H1 (cell line): Measurements from ENCODE around the gene CPXM1. TPM values are rescaled to one million over a fixed set of nuclear protein-coding genes. Genes with fewer than 3 reads are reported as not detected.

Experiments
- CTCF ChIA-PET: fragments of 300-600 bp; sonication (Branson Sonifier 250); formaldehyde crosslinking; loops from one replicate; lab custom pipeline; 2021; ENCODE audit not compliant: partially characterized antibody; lab: Charles Lee
- POLR2A ChIA-PET: fragments of 300-600 bp; sonication (Branson Sonifier 250); formaldehyde crosslinking; loops from one replicate; lab custom pipeline; 2021; ENCODE audit warnings: inconsistent platforms; ENCODE audit not compliant: partially characterized antibody; lab: Charles Lee
- DNase-seq, 2 experiments: peaks; one replicate each; pipeline versions ENCODE4 v3.0.0 to v3.0.0-alpha.2; 2010 to 2022; ENCODE audit warnings: low spot score in 2 of 2, low read depth in 1 of 2, mixed read lengths in 1 of 2
- FAIRE-seq: peaks from 2 replicates; lab custom pipeline; 2011; peaks lifted over from hg19 to GRCh38; lab: Jason Lieb, UNC
- H2AFZ ChIP-seq: 2 replicates; pipeline ENCODE4 v1.8.1; 2012; ENCODE audit warnings: low read length, inconsistent platforms
- H2AK5ac ChIP-seq: 2 replicates; pipeline ENCODE4 v1.6.1; 2013; ENCODE audit warnings: low read depth, low read length
- H2BK120ac ChIP-seq: replicated peaks from 2 replicates; pipeline ENCODE3; 2013; ENCODE audit warnings: low read depth, low read length, inconsistent platforms
- H2BK12ac ChIP-seq: 2 replicates; pipeline ENCODE4 v1.6.1; 2013; ENCODE audit warnings: low read depth, low read length
- H2BK15ac ChIP-seq: 2 replicates; pipeline ENCODE4 v1.6.1; 2013; ENCODE audit warnings: low read length
- H2BK20ac ChIP-seq: 2 replicates; pipeline ENCODE4 v1.6.1; 2013; ENCODE audit warnings: low read length
- H2BK5ac ChIP-seq: 2 replicates; pipeline ENCODE4 v1.6.1; 2013; ENCODE audit warnings: low read depth, low read length
- H3K14ac ChIP-seq: 2 replicates; pipeline ENCODE4 v1.6.1; 2013; ENCODE audit warnings: inconsistent platforms; ENCODE audit not compliant: insufficient read length
- H3K18ac ChIP-seq: 2 replicates; pipeline ENCODE4 v1.6.1; 2013; ENCODE audit warnings: low read length; ENCODE audit errors: extremely low read depth
- H3K23ac ChIP-seq: 2 replicates; pipeline ENCODE4 v1.6.1; 2013; ENCODE audit warnings: inconsistent platforms; ENCODE audit not compliant: insufficient read length
- H3K23me2 ChIP-seq: 2 replicates; pipeline ENCODE4 v1.6.1; 2013; ENCODE audit warnings: low read depth, low read length
- H3K27ac ChIP-seq: 2 replicates; pipeline ENCODE4 v1.6.1; 2011; ENCODE audit warnings: low read depth, low read length, inconsistent platforms
- H3K27me3 ChIP-seq, 4 experiments: replicated peaks in 1 of 4; 1 replicate in 1 of 4; 2 replicates in 3 of 4; pipeline versions ENCODE4 v1.6.1 to v1.8.1; 2011 to 2013; ENCODE audit warnings: low read length in 3 of 4, mild to moderate bottlenecking in 3 of 4, inconsistent platforms in 2 of 4, mixed read lengths in 2 of 4, moderate library complexity in 1 of 4; ENCODE audit not compliant: control insufficient read depth in 3 of 4, insufficient read depth in 3 of 4; ENCODE audit errors: extremely low read depth in 1 of 4
- H3K36me3 ChIP-seq, 4 experiments: 2 replicates each; pipeline versions ENCODE4 v1.6.1 to v1.8.1; 2011 to 2013; ENCODE audit warnings: mild to moderate bottlenecking in 4 of 4, low read length in 3 of 4, moderate library complexity in 2 of 4, control low read depth in 1 of 4, inconsistent platforms in 1 of 4; ENCODE audit not compliant: insufficient read depth in 4 of 4, control insufficient read depth in 2 of 4
- H3K4ac ChIP-seq: replicated peaks from 2 replicates; pipeline ENCODE3; 2013; ENCODE audit warnings: low read length, low read depth, mixed read lengths, inconsistent platforms; ENCODE audit not compliant: insufficient read length
- H3K4me1 ChIP-seq, 4 experiments: replicated peaks in 1 of 4; 1 replicate in 1 of 4; 2 replicates in 3 of 4; pipeline versions ENCODE4 v1.6.1 to v1.8.1; 2011 to 2013; ENCODE audit warnings: low read length in 3 of 4, inconsistent platforms in 2 of 4, mixed read lengths in 1 of 4; ENCODE audit not compliant: insufficient read depth in 4 of 4, control insufficient read depth in 3 of 4
- H3K4me2 ChIP-seq, 2 experiments: 2 replicates each; pipeline versions ENCODE4 v1.6.1 to v1.8.1; 2011 to 2013; ENCODE audit warnings: low read depth in 2 of 2, low read length in 2 of 2, control low read depth in 1 of 2, inconsistent platforms in 1 of 2, mild to moderate bottlenecking in 1 of 2; ENCODE audit not compliant: insufficient read depth in 1 of 2
- H3K4me3 ChIP-seq, 4 experiments: fragments of 200-600, 300-600 bp in 1 of 4; sonication (generic), shearing (Covaris generic), sonication (Bioruptor Twin) in 1 of 4; 2 replicates each; pipeline versions ENCODE4 v1.5.1 to v1.8.1; 2011 to 2016; ENCODE audit warnings: low read length in 4 of 4, low read depth in 3 of 4, control low read depth in 2 of 4, inconsistent platforms in 2 of 4, mild to moderate bottlenecking in 2 of 4, mixed read lengths in 1 of 4, moderate library complexity in 1 of 4; ENCODE audit not compliant: insufficient read depth in 2 of 4; ENCODE audit errors: extremely low read depth in 1 of 4
- H3K56ac ChIP-seq: replicated peaks from 2 replicates; pipeline ENCODE3; 2013; ENCODE audit warnings: low read depth, mild to moderate bottlenecking, mixed read lengths, low read length, inconsistent platforms; ENCODE audit not compliant: insufficient read length
- H3K79me1 ChIP-seq: 2 replicates; pipeline ENCODE4 v1.6.1; 2013; ENCODE audit warnings: low read depth, low read length, control low read depth
- H3K79me2 ChIP-seq, 2 experiments: 2 replicates each; pipeline versions ENCODE4 v1.6.1 to v1.8.1; 2012 to 2013; ENCODE audit warnings: low read length in 2 of 2, mild to moderate bottlenecking in 2 of 2, inconsistent platforms in 1 of 2; ENCODE audit not compliant: insufficient read depth in 2 of 2, control insufficient read depth in 1 of 2
- H3K9ac ChIP-seq, 4 experiments: replicated peaks in 1 of 4; 1 replicate in 1 of 4; 2 replicates in 3 of 4; pipeline versions ENCODE4 v1.6.1 to v1.8.1; 2011 to 2013; ENCODE audit warnings: low read depth in 3 of 4, low read length in 3 of 4, control low read depth in 2 of 4, mild to moderate bottlenecking in 2 of 4, moderate library complexity in 2 of 4, inconsistent platforms in 1 of 4; ENCODE audit errors: extremely low read depth in 1 of 4
- H3K9me3 ChIP-seq, 2 experiments: 2 replicates each; pipeline versions ENCODE4 v1.6.1 to v1.8.1; 2012 to 2013; ENCODE audit warnings: mild to moderate bottlenecking in 2 of 2, moderate library complexity in 2 of 2, control low read depth in 1 of 2, inconsistent platforms in 1 of 2, low read depth in 1 of 2, low read length in 1 of 2, mixed read lengths in 1 of 2; ENCODE audit not compliant: insufficient read depth in 2 of 2
- H4K20me1 ChIP-seq, 2 experiments: replicated peaks in 1 of 2; 2 replicates each; pipeline versions ENCODE3 to v1.8.1; 2011 to 2013; ENCODE audit warnings: inconsistent platforms in 2 of 2, low read length in 2 of 2, mild to moderate bottlenecking in 1 of 2; ENCODE audit not compliant: insufficient read depth in 2 of 2, control insufficient read depth in 1 of 2
- H4K5ac ChIP-seq: 2 replicates; pipeline ENCODE4 v1.6.1; 2013; ENCODE audit warnings: low read length, low read depth, mixed read lengths, inconsistent platforms; ENCODE audit not compliant: insufficient read length
- H4K8ac ChIP-seq: 2 replicates; pipeline ENCODE4 v1.8.0; 2013; ENCODE audit warnings: mild to moderate bottlenecking, moderate library complexity, low read length, inconsistent platforms; ENCODE audit not compliant: insufficient read depth; ENCODE audit errors: extremely low read depth
- H4K91ac ChIP-seq: replicated peaks from 2 replicates; pipeline ENCODE3; 2013; ENCODE audit warnings: low read length, mixed read lengths, inconsistent platforms; ENCODE audit not compliant: insufficient read length
- GTF2F1 ChIP-seq: IDR thresholded peaks from 2 replicates; pipeline ENCODE4 v1.6.1; 2012; ENCODE audit warnings: low read depth, low read length, improper control_type of control experiment, borderline replicate concordance
- JUN ChIP-seq: IDR thresholded peaks from 2 replicates; pipeline ENCODE4 v1.6.1; 2011; ENCODE audit warnings: low read depth, mild to moderate bottlenecking, improper control_type of control experiment, low read length
- MAFK ChIP-seq: IDR thresholded peaks from 2 replicates; pipeline ENCODE4 v1.6.1; 2012; ENCODE audit warnings: low read depth, mild to moderate bottlenecking, improper control_type of control experiment, low read length
- POLR2A ChIP-seq, 2 experiments: IDR thresholded peaks; 1 replicate in 1 of 2; 2 replicates in 1 of 2; pipeline ENCODE4 v1.6.1; 2011; ENCODE audit warnings: low read depth in 2 of 2, low read length in 2 of 2, mild to moderate bottlenecking in 2 of 2; ENCODE audit errors: control extremely low read depth in 1 of 2
- RAD21 ChIP-seq, 2 experiments: IDR thresholded peaks in 1 of 2; conservative IDR thresholded peaks in 1 of 2; 2 replicates each; pipeline ENCODE4 v1.6.1; 2011; ENCODE audit warnings: low read depth in 2 of 2, low read length in 2 of 2, improper control_type of control experiment in 1 of 2, inconsistent platforms in 1 of 2, mild to moderate bottlenecking in 1 of 2, moderate library complexity in 1 of 2
- WGBS, 2 experiments: shearing (Covaris generic) in 1 of 2; methylation state at CpG; one replicate each; pipeline versions ENCODE4 v1.1.6 to v1.1.7; 2013 to 2015; ENCODE audit warnings: low lambda C conversion rate in 2 of 2, mixed read lengths in 2 of 2, inconsistent platforms in 1 of 2, low coverage in 1 of 2, missing lambda C conversion rate in 1 of 2; ENCODE audit not compliant: insufficient replicate concordance in 2 of 2, insufficient coverage in 1 of 2, insufficient read length in 1 of 2; ENCODE audit errors: extremely low coverage in 1 of 2, missing lambda C conversion rate in 1 of 2; 5-methylcytosine and 5-hydroxymethylcytosine counted together
- polyA plus RNA-seq, 7 experiments: library from polyadenylated mRNA; depleted of rRNA in 3 of 7; stranded (reverse) in 5 of 7; unstranded in 2 of 7; fragments of >200 nt in 5 of 7; fragments of 200-250 nt in 2 of 7; gene quantifications; 1 replicate in 5 of 7; 2 replicates in 1 of 7; 4 replicates in 1 of 7; pipeline versions ENCODE4 v1.2.1 to v1.2.3, GENCODE V29; 2011 to 2013; ENCODE audit warnings: missing spikeins in 2 of 7, mixed read lengths in 2 of 7
- total RNA-seq: library from RNA; stranded (reverse); fragmentation: NEBNext Ultra II Directional; extraction: Animal tissue kit (Norgen Biotek cat#: 25700); gene quantifications from 2 replicates; pipeline ENCODE4 v1.2.1, GENCODE V29; 2021

CPXM1 gene
- total and polyA plus RNA-seq, 2 of the 8 experiments (the other 6 are each of a cell fraction or from before 2014, with no cell fraction given): 31.3 to 81.9 TPM

DNA sequence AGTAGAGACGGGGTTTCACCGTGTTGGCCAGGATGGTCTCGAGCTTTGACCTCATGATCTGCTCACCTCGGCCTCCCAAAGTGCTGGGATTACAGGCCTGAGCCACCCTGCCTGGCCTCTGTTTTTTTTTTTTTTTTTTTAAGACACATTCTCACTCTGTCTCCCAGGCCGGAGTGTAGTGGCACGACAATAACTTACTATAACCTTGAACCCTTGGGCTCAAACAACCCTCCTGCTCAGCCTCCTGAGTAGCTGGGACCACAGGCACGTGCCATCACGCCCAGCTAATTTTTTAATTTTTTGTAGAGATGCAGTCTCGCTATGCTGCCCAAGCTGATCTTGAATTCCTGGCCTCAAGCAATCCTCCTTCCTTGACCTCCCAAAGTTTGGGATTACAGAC lies 26.6 kb downstream of the CPXM1 start:
- no peaks in the 10 kb centered on the region for H3K23me2 ChIP-seq
- CTCF ChIA-PET: interaction anchor here (1.5 to 5.1 kb wide), 4 partner anchors 11 to 48 kb away, joined by 3 to 19 read pairs (median 5); no protein-coding TSS in a partner anchor
- no peaks in the 10 kb centered on the region; a peak in 1 of 4 replicates for H3K9me3 ChIP-seq
- no peak overlapping the region for H2BK15ac ChIP-seq
- H3K79me1 ChIP-seq: no peaks in the 10 kb centered on the region
- no peak overlapping the region for H2BK5ac ChIP-seq
- H4K20me1 ChIP-seq: no peaks in the 10 kb centered on the region
- H2BK120ac ChIP-seq: no peak overlapping the region
- H4K91ac ChIP-seq: no peak overlapping the region
- H3K56ac ChIP-seq: no peak overlapping the region
- no peak overlapping the region for H2AK5ac ChIP-seq
- H3K4me3 ChIP-seq: no peak overlapping the region
- POLR2A ChIA-PET: interaction anchor here (0.7 to 0.8 kb wide), 2 partner anchors 25 to 121 kb away, joined by 3 to 4 read pairs; partner anchors contain the start of gene NOP56
- no peaks in the 10 kb centered on the region for H3K27me3 ChIP-seq
- H3K23ac ChIP-seq: no peak overlapping the region
- no peak overlapping the region for H3K18ac ChIP-seq
- no peak overlapping the region for H3K4me2 ChIP-seq
- H2AFZ ChIP-seq: no peak overlapping the region
- H3K4me1 ChIP-seq: peaks cover 0 to 3% (median 0%) of the 10 kb centered on the region in 4 experiments; a peak in 1 of 7 replicates
- H4K8ac ChIP-seq: no peak overlapping the region
- no peak overlapping the region for H3K9ac ChIP-seq
- H3K14ac ChIP-seq: no peak overlapping the region
- 89% methylated on average over 9 of the region's 9 CpGs; no CpG with 5 or more reads in 1 of the 2 experiments for WGBS, 2 experiments
- no peak overlapping the region for H3K27ac ChIP-seq
- no peak overlapping the region for H4K5ac ChIP-seq
- DNase-seq (no peak), FAIRE-seq (no peak)
- H3K4ac ChIP-seq: no peak overlapping the region
- no peaks in the 10 kb centered on the region for H3K36me3 ChIP-seq
- H2BK12ac ChIP-seq: no peak overlapping the region
- no peaks in the 10 kb centered on the region for H3K79me2 ChIP-seq
- H2BK20ac ChIP-seq: no peak overlapping the region
- TF ChIP-seq JUN (no peak), MAFK (no peak), RAD21 (IDR thresholded peaks at IDR 0.05 in 1 of 2, conservative IDR thresholded peaks at IDR 0.05 in 1 of 2; ENCODE audit: low read depth in 2 of 2, low read length in 2 of 2) (no peak), POLR2A (IDR thresholded peaks at IDR 0.05; ENCODE audit: control extremely low read depth in 1 of 2, low read depth in 2 of 2, low read length in 2 of 2) (no peak), GTF2F1 (no peak)
